ENCODE data around the gene CACNG4.

DNA sequence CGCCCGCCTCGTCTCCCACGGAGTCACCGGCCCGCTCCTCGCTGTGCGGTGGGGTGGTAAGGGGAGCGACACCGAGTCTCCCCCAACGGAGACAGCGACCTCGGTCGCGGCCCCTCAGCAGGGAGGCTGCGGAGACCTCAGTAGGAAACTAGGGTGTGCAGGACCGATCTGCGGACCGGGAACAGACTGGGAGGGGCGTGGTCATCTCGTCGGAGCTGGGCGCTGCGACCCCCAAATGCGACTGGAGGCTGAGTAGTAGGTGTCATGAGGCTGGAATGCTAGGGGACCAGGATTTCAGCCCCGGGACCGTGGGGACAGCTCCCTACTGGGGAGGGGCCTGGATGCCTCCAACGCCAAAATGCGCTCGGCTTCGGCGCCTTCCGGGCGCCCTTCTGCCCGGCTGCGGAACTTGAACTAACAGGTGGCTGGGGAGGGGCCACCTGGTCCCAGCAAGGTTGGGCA lies 1.3 kb downstream of the CACNG4 start:
- TF ChIP-seq, protein P1, sequence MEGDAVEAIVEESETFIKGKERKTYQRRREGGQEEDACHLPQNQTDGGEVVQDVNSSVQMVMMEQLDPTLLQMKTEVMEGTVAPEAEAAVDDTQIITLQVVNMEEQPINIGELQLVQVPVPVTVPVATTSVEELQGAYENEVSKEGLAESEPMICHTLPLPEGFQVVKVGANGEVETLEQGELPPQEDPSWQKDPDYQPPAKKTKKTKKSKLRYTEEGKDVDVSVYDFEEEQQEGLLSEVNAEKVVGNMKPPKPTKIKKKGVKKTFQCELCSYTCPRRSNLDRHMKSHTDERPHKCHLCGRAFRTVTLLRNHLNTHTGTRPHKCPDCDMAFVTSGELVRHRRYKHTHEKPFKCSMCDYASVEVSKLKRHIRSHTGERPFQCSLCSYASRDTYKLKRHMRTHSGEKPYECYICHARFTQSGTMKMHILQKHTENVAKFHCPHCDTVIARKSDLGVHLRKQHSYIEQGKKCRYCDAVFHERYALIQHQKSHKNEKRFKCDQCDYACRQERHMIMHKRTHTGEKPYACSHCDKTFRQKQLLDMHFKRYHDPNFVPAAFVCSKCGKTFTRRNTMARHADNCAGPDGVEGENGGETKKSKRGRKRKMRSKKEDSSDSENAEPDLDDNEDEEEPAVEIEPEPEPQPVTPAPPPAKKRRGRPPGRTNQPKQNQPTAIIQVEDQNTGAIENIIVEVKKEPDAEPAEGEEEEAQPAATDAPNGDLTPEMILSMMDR (IDR thresholded peaks at IDR 0.05; ENCODE audit: low read depth, low read length, poor library complexity, severe bottlenecking): no peak
- TF ChIP-seq EZH2phosphoT487 (IDR thresholded peaks at IDR 0.05; ENCODE audit: borderline replicate concordance, low read length): 0 out of 2 replicates have a peak, but pooled peaks have one; percentile 50
